ENCODE results near the gene MDM4.
"Not testable (repeated sequence)": the region's sequence is repeated elsewhere in the genome, so short reads cannot be mapped to it uniquely, and the experiment has no call there.

The MDM4 gene

GRCh38 chr1:204565617-204566582 is 49.7 kb downstream of the MDM4 start:
- TF ChIP-seq POU2F2 (IDR thresholded peaks at IDR 0.05; ENCODE audit: low read depth, low read length) (no peak), PAX5 (IDR thresholded peaks at IDR 0.05; ENCODE audit: insufficient read depth, low read length, severe bottlenecking) (no peak), POLR2AphosphoS5 (IDR thresholded peaks at IDR 0.05; ENCODE audit: low read depth, low read length) (no peak), SPI1 (IDR thresholded peaks at IDR 0.05; ENCODE audit: low read depth, low read length) (no peak), POLR2A (IDR thresholded peaks at IDR 0.05; ENCODE audit: low read depth, low read length) (no peak), TAF1 (IDR thresholded peaks at IDR 0.05; ENCODE audit: low read depth, low read length) (no peak)
- DNase-seq (ENCODE audit: insufficient read length, low spot score) (peak; percentile 66), FAIRE-seq (peak; percentile 76)

GRCh38 chr1:204566583-204566955 is 50.4 kb downstream of the MDM4 start:
- TF ChIP-seq TAF1 (IDR thresholded peaks at IDR 0.05; ENCODE audit: low read depth, low read length), result no peak
- TF ChIP-seq SPI1 (IDR thresholded peaks at IDR 0.05; ENCODE audit: low read depth, low read length), result no peak
- TF ChIP-seq POU2F2 (IDR thresholded peaks at IDR 0.05; ENCODE audit: low read depth, low read length), result no peak
- no peak for TF ChIP-seq PAX5 (IDR thresholded peaks at IDR 0.05; ENCODE audit: insufficient read depth, low read length, severe bottlenecking)
- TF ChIP-seq POLR2AphosphoS5 (IDR thresholded peaks at IDR 0.05; ENCODE audit: low read depth, low read length), result no peak
- DNase-seq (ENCODE audit: insufficient read length, low spot score), result no peak
- FAIRE-seq, result no peak

- FAIRE-seq, result no peak
- no peak for DNase-seq (ENCODE audit: insufficient read length, low spot score)
Observed at GRCh38 chr1:204567071-204567470, 50.9 kb downstream of the MDM4 start.

GRCh38 chr1:204568576-204569315 is 52.5 kb downstream of the MDM4 start:
- DNase-seq (ENCODE audit: insufficient read length, low spot score), result no peak
- TF ChIP-seq POU2F2 (IDR thresholded peaks at IDR 0.05; ENCODE audit: low read depth, low read length) (no peak), SPI1 (IDR thresholded peaks at IDR 0.05; ENCODE audit: low read depth, low read length) (no peak)
- FAIRE-seq, result no peak

More at GRCh38 chr1:204567071-204567470, 50.9 kb downstream of the MDM4 start:
- TF ChIP-seq PAX5 (IDR thresholded peaks at IDR 0.05; ENCODE audit: insufficient read depth, low read length, severe bottlenecking) (no peak), SPI1 (IDR thresholded peaks at IDR 0.05; ENCODE audit: low read depth, low read length) (no peak), POLR2AphosphoS5 (IDR thresholded peaks at IDR 0.05; ENCODE audit: low read depth, low read length) (no peak), POLR2A (IDR thresholded peaks at IDR 0.05; ENCODE audit: low read depth, low read length) (no peak), POU2F2 (IDR thresholded peaks at IDR 0.05; ENCODE audit: low read depth, low read length) (no peak), TAF1 (IDR thresholded peaks at IDR 0.05; ENCODE audit: low read depth, low read length) (no peak)

- no peak for FAIRE-seq
- TF ChIP-seq PAX5 (IDR thresholded peaks at IDR 0.05; ENCODE audit: insufficient read depth, low read length, severe bottlenecking) (no peak), POLR2A (IDR thresholded peaks at IDR 0.05; ENCODE audit: low read depth, low read length) (no peak), SPI1 (IDR thresholded peaks at IDR 0.05; ENCODE audit: low read depth, low read length) (no peak)
- DNase-seq (ENCODE audit: insufficient read length, low spot score), result no peak
Observed at GRCh38 chr1:204569478-204569877, 53.3 kb downstream of the MDM4 start.

GRCh38 chr1:204570021-204570420 is 53.8 kb downstream of the MDM4 start:
- not testable (repeated sequence) for FAIRE-seq; DNase-seq (ENCODE audit: insufficient read length, low spot score)

- no peak for FAIRE-seq
- no peak for TF ChIP-seq POU2F2 (IDR thresholded peaks at IDR 0.05; ENCODE audit: low read depth, low read length)
- TF ChIP-seq PAX5 (IDR thresholded peaks at IDR 0.05; ENCODE audit: insufficient read depth, low read length, severe bottlenecking), result no peak
- TF ChIP-seq TAF1 (IDR thresholded peaks at IDR 0.05; ENCODE audit: low read depth, low read length), result no peak
- TF ChIP-seq POLR2A (IDR thresholded peaks at IDR 0.05; ENCODE audit: low read depth, low read length), result no peak
- no peak for TF ChIP-seq SPI1 (IDR thresholded peaks at IDR 0.05; ENCODE audit: low read depth, low read length)
- TF ChIP-seq POLR2AphosphoS5 (IDR thresholded peaks at IDR 0.05; ENCODE audit: low read depth, low read length), result no peak
Observed at GRCh38 chr1:204571128-204571527, 54.9 kb downstream of the MDM4 start.

GRCh38 chr1:204571631-204572030 is 55.4 kb downstream of the MDM4 start:
- no peak for FAIRE-seq
- no peak for DNase-seq (ENCODE audit: insufficient read length, low spot score)
- no peak for TF ChIP-seq PAX5 (IDR thresholded peaks at IDR 0.05; ENCODE audit: insufficient read depth, low read length, severe bottlenecking)
- TF ChIP-seq POLR2A (IDR thresholded peaks at IDR 0.05; ENCODE audit: low read depth, low read length), result no peak
- TF ChIP-seq TAF1 (IDR thresholded peaks at IDR 0.05; ENCODE audit: low read depth, low read length), result no peak
- no peak for TF ChIP-seq POLR2AphosphoS5 (IDR thresholded peaks at IDR 0.05; ENCODE audit: low read depth, low read length)
- TF ChIP-seq POU2F2 (IDR thresholded peaks at IDR 0.05; ENCODE audit: low read depth, low read length), result no peak
- TF ChIP-seq SPI1 (IDR thresholded peaks at IDR 0.05; ENCODE audit: low read depth, low read length), result no peak

More at GRCh38 chr1:204571128-204571527, 54.9 kb downstream of the MDM4 start:
- DNase-seq (ENCODE audit: insufficient read length, low spot score), result no peak

GRCh38 chr1:204572923-204573922 is 57.0 kb downstream of the MDM4 start:
- DNase-seq (ENCODE audit: insufficient read length, low spot score) (no peak), FAIRE-seq (no peak)
- TF ChIP-seq TAF1 (IDR thresholded peaks at IDR 0.05; ENCODE audit: low read depth, low read length) (no peak), POLR2AphosphoS5 (IDR thresholded peaks at IDR 0.05; ENCODE audit: low read depth, low read length) (no peak), SPI1 (IDR thresholded peaks at IDR 0.05; ENCODE audit: low read depth, low read length) (no peak), POLR2A (IDR thresholded peaks at IDR 0.05; ENCODE audit: low read depth, low read length) (no peak), PAX5 (IDR thresholded peaks at IDR 0.05; ENCODE audit: insufficient read depth, low read length, severe bottlenecking) (no peak), POU2F2 (IDR thresholded peaks at IDR 0.05; ENCODE audit: low read depth, low read length) (no peak)

All from GM12891 (cell line).